HuH-7 (cell line): ENCODE results near the gene AKAP1.
A peak's percentile ranks its signal among the peaks of the same experiment; 100 is the strongest.

Experiments used
- DNase-seq: peaks from one replicate; pipeline ENCODE4 v3.0.0; 2011; ENCODE audit warnings: low spot score

The AKAP1 gene

GRCh38 chr17:57105591-57105990 is 20.5 kb downstream of the AKAP1 start:
- DNase-seq, result no peak

GRCh38 chr17:57106107-57106835 is 21.2 kb downstream of the AKAP1 start:
- peak; percentile 65 for DNase-seq

- no peak for DNase-seq
Observed at GRCh38 chr17:57106836-57107497, 21.9 kb downstream of the AKAP1 start.

- no peak for DNase-seq
Observed at GRCh38 chr17:57107498-57108101, 22.6 kb downstream of the AKAP1 start.

- DNase-seq, result no peak
Observed at GRCh38 chr17:57108671-57109392, 23.8 kb downstream of the AKAP1 start.

GRCh38 chr17:57109393-57110151 is 24.5 kb downstream of the AKAP1 start:
- DNase-seq, result no peak

- no peak for DNase-seq
Observed at GRCh38 chr17:57110152-57110542, 25.1 kb downstream of the AKAP1 start.

- no peak for DNase-seq
Observed at GRCh38 chr17:57110579-57111325, 25.7 kb downstream of the AKAP1 start.

- DNase-seq, result no peak
Observed at GRCh38 chr17:57111386-57111785, 26.3 kb downstream of the AKAP1 start.

- no peak for DNase-seq
Observed at GRCh38 chr17:57113011-57113410, 28.0 kb downstream of the AKAP1 start.

- no peak for DNase-seq
Observed at GRCh38 chr17:57113656-57114055, 28.6 kb downstream of the AKAP1 start.

GRCh38 chr17:57114085-57114673 is 29.1 kb downstream of the AKAP1 start:
- DNase-seq, result peak; percentile 77

- DNase-seq, result no peak
Observed at GRCh38 chr17:57115377-57115776, 30.3 kb downstream of the AKAP1 start.

- no peak for DNase-seq
Observed at GRCh38 chr17:57115916-57116315, 30.9 kb downstream of the AKAP1 start.

GRCh38 chr17:57117798-57118197 is 32.8 kb downstream of the AKAP1 start:
- no peak for DNase-seq

- DNase-seq, result no peak
Observed at GRCh38 chr17:57120814-57121213, 35.8 kb downstream of the AKAP1 start.

GRCh38 chr17:57121308-57122042 is 36.4 kb downstream of the AKAP1 start:
- DNase-seq, result peak; percentile 59

GRCh38 chr17:57124053-57124452 is 39.0 kb downstream of the AKAP1 start:
- DNase-seq, result no peak

- no peak for DNase-seq
Observed at GRCh38 chr17:57125406-57125805, 40.4 kb downstream of the AKAP1 start.

GRCh38 chr17:57125866-57126265 is 40.8 kb downstream of the AKAP1 start:
- no peak for DNase-seq
